ENCODE results near the gene MED9. TPM values are rescaled to one million over a fixed set of nuclear protein-coding genes. Genes with fewer than 3 reads are reported as not detected.
"Not testable (repeated sequence)": the region's sequence is repeated elsewhere in the genome, so short reads cannot be mapped to it uniquely, and the experiment has no call there.

The MED9 gene
- 10 to 100 TPM; 14.3 to 14.6 TPM for total RNA-seq

- ChIA-PET POLR2A (no interaction called here), CTCF (no interaction called here)
- Mint-ChIP-seq H3K9me3 (no peaks in the 10 kb centered on the region), H3K4me1 (peaks cover 46% of the 10 kb centered on the region), H3K4me3 (peak within 1 kb of the TSS; percentile 95), H3K27ac (peak within 1 kb of the TSS; percentile 89), H3K27me3 (peaks cover 14% of the 10 kb centered on the region), H3K36me3 (ENCODE audit: low read depth) (peaks cover 10% of the 10 kb centered on the region)
- DNase-seq: peak; percentile 94
Measured at GRCh38 chr17:17476865-17477467, at the start of gene MED9. Gene MED9, plus strand, starts transcription at chr17:17477000. Its CDS starts 42 bp downstream, at chr17:17477042.

- POLR2A ChIA-PET: no interaction called here
- CTCF ChIA-PET: no interaction called here
- Mint-ChIP-seq H3K27me3 (peaks cover 22% of the 10 kb centered on the region), H3K27ac (no peak overlapping the region), H3K4me3 (no peak overlapping the region), H3K36me3 (ENCODE audit: low read depth) (no peaks in the 10 kb centered on the region), H3K9me3 (peaks cover 11% of the 10 kb centered on the region), H3K4me1 (no peaks in the 10 kb centered on the region)
- no peak for DNase-seq
Measured at GRCh38 chr17:17429222-17429621, 47.6 kb upstream of the MED9 start.

GRCh38 chr17:17430924-17431323 lies 45.9 kb upstream of the MED9 start:
- CTCF ChIA-PET; H3K4me1 Mint-ChIP-seq; DNase-seq; H3K36me3 Mint-ChIP-seq (ENCODE audit: low read depth); H3K4me3 Mint-ChIP-seq; H3K9me3 Mint-ChIP-seq; POLR2A ChIA-PET; H3K27ac Mint-ChIP-seq: not testable (repeated sequence)
- peaks cover 22% of the 10 kb centered on the region for H3K27me3 Mint-ChIP-seq

GRCh38 chr17:17431605-17432004 lies 45.2 kb upstream of the MED9 start:
- no peak for DNase-seq
- Mint-ChIP-seq H3K27ac (no peak overlapping the region), H3K27me3 (peaks cover 22% of the 10 kb centered on the region), H3K4me3 (no peak overlapping the region), H3K9me3 (peaks cover 5% of the 10 kb centered on the region), H3K4me1 (no peaks in the 10 kb centered on the region), H3K36me3 (ENCODE audit: low read depth) (no peaks in the 10 kb centered on the region)
- ChIA-PET POLR2A (no interaction called here), CTCF (interaction anchor here (0.7 kb wide), 1 partner anchor 40 kb away, joined by 3 read pairs; no protein-coding TSS in a partner anchor)

GRCh38 chr17:17433000-17433703 lies 43.6 kb upstream of the MED9 start:
- ChIA-PET CTCF (no interaction called here), POLR2A (no interaction called here)

GRCh38 chr17:17434477-17434876 lies 42.3 kb upstream of the MED9 start:
- DNase-seq: no peak
- no peaks in the 10 kb centered on the region for H3K36me3 Mint-ChIP-seq (ENCODE audit: low read depth)
- ChIA-PET POLR2A (no interaction called here), CTCF (interaction anchor here (0.5 kb wide), 1 partner anchor 43 kb away, joined by 3 read pairs; no protein-coding TSS in a partner anchor)
- peaks cover 2% of the 10 kb centered on the region for H3K4me1 Mint-ChIP-seq
- peaks cover 3% of the 10 kb centered on the region for H3K9me3 Mint-ChIP-seq
- H3K27me3 Mint-ChIP-seq: peaks cover 8% of the 10 kb centered on the region
- no peak overlapping the region for H3K27ac Mint-ChIP-seq
- H3K4me3 Mint-ChIP-seq: no peak overlapping the region

More at GRCh38 chr17:17433000-17433703, 43.6 kb upstream of the MED9 start:
- Mint-ChIP-seq H3K4me1 (no peaks in the 10 kb centered on the region), H3K27me3 (peaks cover 20% of the 10 kb centered on the region), H3K4me3 (no peak overlapping the region), H3K36me3 (ENCODE audit: low read depth) (no peaks in the 10 kb centered on the region), H3K27ac (no peak overlapping the region), H3K9me3 (peaks cover 3% of the 10 kb centered on the region)
- no peak for DNase-seq

GRCh38 chr17:17435323-17435722 lies 41.5 kb upstream of the MED9 start:
- Mint-ChIP-seq H3K4me1 (peaks cover 6% of the 10 kb centered on the region), H3K27me3 (peaks cover 3% of the 10 kb centered on the region), H3K9me3 (no peaks in the 10 kb centered on the region), H3K27ac (no peak overlapping the region), H3K36me3 (ENCODE audit: low read depth) (no peaks in the 10 kb centered on the region), H3K4me3 (no peak overlapping the region)
- ChIA-PET CTCF (interaction anchor here (0.7 kb wide), 1 partner anchor 19 kb away, joined by 3 read pairs; no protein-coding TSS in a partner anchor), POLR2A (no interaction called here)
- DNase-seq: no peak

- CTCF ChIA-PET: no interaction called here
- no peak for DNase-seq
- H3K4me1 Mint-ChIP-seq: peaks cover 6% of the 10 kb centered on the region
- POLR2A ChIA-PET: no interaction called here
- peaks cover 3% of the 10 kb centered on the region for H3K27me3 Mint-ChIP-seq
- H3K36me3 Mint-ChIP-seq (ENCODE audit: low read depth): no peaks in the 10 kb centered on the region
- no peak overlapping the region for H3K4me3 Mint-ChIP-seq
- no peaks in the 10 kb centered on the region for H3K9me3 Mint-ChIP-seq
- H3K27ac Mint-ChIP-seq: no peak overlapping the region
Measured at GRCh38 chr17:17437461-17437860, 39.3 kb upstream of the MED9 start.

- Mint-ChIP-seq H3K27ac (no peak overlapping the region), H3K9me3 (no peaks in the 10 kb centered on the region), H3K36me3 (ENCODE audit: low read depth) (no peaks in the 10 kb centered on the region), H3K4me3 (no peak overlapping the region), H3K4me1 (peaks cover 6% of the 10 kb centered on the region), H3K27me3 (peaks cover 3% of the 10 kb centered on the region)
- no peak for DNase-seq
- CTCF ChIA-PET: no interaction called here
- POLR2A ChIA-PET: no interaction called here
Measured at GRCh38 chr17:17437893-17438292, 38.9 kb upstream of the MED9 start.

GRCh38 chr17:17440010-17440843 lies 36.6 kb upstream of the MED9 start:
- Mint-ChIP-seq H3K27me3 (no peaks in the 10 kb centered on the region), H3K9me3 (no peaks in the 10 kb centered on the region), H3K4me3 (no peak overlapping the region), H3K27ac (no peak overlapping the region), H3K4me1 (peaks cover 6% of the 10 kb centered on the region), H3K36me3 (ENCODE audit: low read depth) (no peaks in the 10 kb centered on the region)
- ChIA-PET CTCF (interaction anchor here (0.6 to 1.0 kb wide), 3 partner anchors 27 to 75 kb away, joined by 3 to 4 read pairs (median 3); no protein-coding TSS in a partner anchor), POLR2A (no interaction called here)
- DNase-seq: peak; percentile 79

- Mint-ChIP-seq H3K4me3 (no peak overlapping the region), H3K27ac (no peak overlapping the region), H3K27me3 (no peaks in the 10 kb centered on the region), H3K9me3 (no peaks in the 10 kb centered on the region), H3K36me3 (ENCODE audit: low read depth) (no peaks in the 10 kb centered on the region), H3K4me1 (peaks cover 6% of the 10 kb centered on the region)
- DNase-seq: no peak
- ChIA-PET CTCF (interaction anchor here (1.0 kb wide), 1 partner anchor 26 kb away, joined by 3 read pairs; no protein-coding TSS in a partner anchor), POLR2A (no interaction called here)
Measured at GRCh38 chr17:17440938-17441675, 35.7 kb upstream of the MED9 start.

- peaks cover 6% of the 10 kb centered on the region for H3K4me1 Mint-ChIP-seq
Measured at GRCh38 chr17:17443173-17443572, 33.6 kb upstream of the MED9 start.

More at GRCh38 chr17:17443173-17443572, 33.6 kb upstream of the MED9 start:
- H3K27ac Mint-ChIP-seq: no peak overlapping the region
- no peaks in the 10 kb centered on the region for H3K36me3 Mint-ChIP-seq (ENCODE audit: low read depth)
- POLR2A ChIA-PET: no interaction called here
- no peak overlapping the region for H3K4me3 Mint-ChIP-seq
- H3K9me3 Mint-ChIP-seq: no peaks in the 10 kb centered on the region
- CTCF ChIA-PET: interaction anchor here (0.9 to 1.2 kb wide), 2 partner anchors 54 to 88 kb away, joined by 3 read pairs; no protein-coding TSS in a partner anchor
- H3K27me3 Mint-ChIP-seq: no peaks in the 10 kb centered on the region
- DNase-seq: no peak

Measured in activated CD4-positive, alpha-beta T cell treated with anti-CD3 and anti-CD28 coated beads, Interleukin-2, amount 10 ng/mL, durations not matched to agents 7 days and 5 days (primary cell).